Urothelium cell line (cell line): ENCODE measurements around the gene TAS2R39.
A peak's percentile ranks its signal among the peaks of the same experiment; 100 is the strongest.

Source experiments
- DNase-seq: peaks from one replicate; pipeline ENCODE4 v3.0.0; 2011; ENCODE audit warnings: low spot score, mixed read lengths
- FAIRE-seq: peaks from 2 replicates; lab custom pipeline; 2011; peaks lifted over from hg19 to GRCh38; lab: Jason Lieb, UNC

Gene TAS2R39

DNA sequence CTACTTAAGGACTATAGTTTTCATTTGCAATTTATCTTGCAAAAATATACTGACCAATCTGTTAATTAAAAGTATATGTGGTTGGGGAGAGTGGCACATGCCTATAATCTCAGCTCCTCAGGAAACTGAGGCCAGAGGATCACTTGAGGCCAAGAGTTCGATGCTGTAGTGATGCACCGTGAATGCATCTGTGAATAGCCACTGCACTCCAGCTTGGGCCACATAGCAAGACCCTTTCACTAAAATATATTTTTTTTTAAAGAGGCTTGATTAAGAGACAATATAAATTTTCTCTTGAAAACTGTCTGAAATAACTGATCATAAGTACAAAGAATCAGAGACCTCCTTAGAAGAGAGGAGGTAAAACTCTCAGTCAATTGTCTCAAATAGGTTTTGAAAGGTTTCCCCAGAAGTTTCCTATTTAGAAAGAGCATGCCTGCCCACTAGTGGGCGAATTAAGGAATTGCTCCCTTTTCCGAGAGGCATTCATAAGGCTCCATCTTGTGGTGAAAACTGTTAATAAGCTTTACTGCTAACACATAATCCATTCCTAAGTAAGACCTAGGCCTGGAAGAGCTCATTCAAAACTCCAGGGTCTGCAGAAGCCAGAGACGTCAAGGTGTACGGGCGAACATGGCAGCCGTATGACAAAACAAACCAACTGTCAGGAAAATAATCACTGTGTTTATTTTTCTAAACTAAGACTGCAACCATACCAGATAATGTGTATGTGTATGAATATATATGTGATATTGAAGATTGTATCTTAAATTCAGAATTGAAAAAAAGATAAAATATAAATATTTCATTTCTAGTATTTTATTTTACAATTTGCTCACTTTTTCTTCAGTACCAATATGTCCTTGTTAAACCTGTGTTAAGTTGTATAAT, 31.8 kb downstream of the TAS2R39 start:
- DNase-seq (peak; percentile 62), FAIRE-seq (no peak)

DNA sequence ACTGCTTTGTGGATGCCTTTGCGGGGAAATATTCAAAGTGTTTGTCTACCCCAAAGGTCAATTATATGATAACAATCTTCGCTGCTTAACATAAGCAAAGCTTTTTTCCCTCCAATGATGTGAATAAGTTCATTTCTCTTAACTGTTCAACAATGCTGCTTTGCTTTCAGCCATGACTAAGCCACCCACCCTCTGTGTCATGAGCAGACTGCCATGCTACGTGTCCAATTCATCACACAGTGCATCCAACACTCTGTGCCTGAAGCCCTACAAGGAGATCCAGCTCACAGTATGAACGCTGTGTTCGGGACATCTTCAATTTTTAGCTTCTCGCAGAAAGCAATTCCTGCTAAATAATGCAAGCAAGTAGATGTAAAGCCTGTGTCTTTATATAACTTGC, 32.9 kb downstream of the TAS2R39 start:
- DNase-seq, result no peak
- no peak for FAIRE-seq

DNA sequence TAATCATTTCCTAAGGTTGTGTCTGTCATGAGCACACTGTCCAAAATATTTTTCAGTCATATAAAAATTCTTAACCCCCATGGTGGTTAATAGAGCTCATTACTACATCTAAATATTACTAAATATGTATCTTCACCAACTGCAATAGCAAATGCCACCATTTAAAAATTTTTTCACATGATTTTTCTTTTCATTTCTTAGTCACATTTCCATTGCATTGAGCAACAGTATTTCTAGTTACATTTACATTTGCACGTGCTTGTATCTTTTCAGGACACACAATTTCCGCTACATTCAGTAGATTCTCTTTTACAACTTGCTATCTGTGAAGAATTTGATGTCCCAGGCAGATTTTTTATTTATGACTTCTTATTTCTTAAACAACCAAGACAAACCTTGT, 33.5 kb downstream of the TAS2R39 start:
- FAIRE-seq, result no peak
- no peak for DNase-seq

DNA sequence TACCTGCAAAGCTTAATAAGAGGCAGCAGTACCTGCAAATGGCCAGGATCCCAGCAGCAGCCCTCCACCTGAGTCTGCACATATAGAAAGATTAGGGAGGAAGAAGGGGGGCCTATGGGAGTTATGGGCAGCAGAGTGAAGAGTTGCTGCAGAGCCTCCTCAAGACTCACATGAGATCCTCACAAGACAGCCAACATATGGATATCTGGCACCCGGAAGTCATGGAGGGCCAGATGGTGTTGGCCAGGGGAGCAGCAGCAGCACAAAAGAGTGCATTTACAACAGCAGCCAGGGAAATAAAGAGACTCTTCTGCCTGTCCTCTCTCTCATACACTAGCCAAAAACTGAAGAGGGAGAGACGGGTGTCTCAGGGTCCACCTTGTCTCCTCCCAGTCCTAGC, 34.6 kb downstream of the TAS2R39 start:
- FAIRE-seq (no peak), DNase-seq (no peak)

DNA sequence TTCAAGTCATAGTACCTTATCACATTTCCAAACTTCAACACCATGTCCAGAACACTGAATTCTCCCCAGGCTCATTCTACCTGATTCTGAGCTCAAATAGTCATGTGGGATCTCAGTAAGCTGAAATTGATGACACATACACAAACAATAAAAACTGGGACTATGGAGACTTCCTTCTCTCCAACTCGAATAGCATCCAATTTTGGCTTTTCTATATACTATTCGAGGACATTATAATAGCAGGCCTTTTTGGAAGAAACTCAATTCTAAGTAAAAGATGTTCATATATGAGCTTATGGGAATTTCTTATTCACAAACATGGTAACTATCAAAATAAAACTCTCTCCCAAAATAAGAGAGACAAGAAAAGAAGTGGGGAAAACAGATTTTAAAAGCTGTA, 38.1 kb downstream of the TAS2R39 start:
- no peak for DNase-seq
- FAIRE-seq, result no peak

DNA sequence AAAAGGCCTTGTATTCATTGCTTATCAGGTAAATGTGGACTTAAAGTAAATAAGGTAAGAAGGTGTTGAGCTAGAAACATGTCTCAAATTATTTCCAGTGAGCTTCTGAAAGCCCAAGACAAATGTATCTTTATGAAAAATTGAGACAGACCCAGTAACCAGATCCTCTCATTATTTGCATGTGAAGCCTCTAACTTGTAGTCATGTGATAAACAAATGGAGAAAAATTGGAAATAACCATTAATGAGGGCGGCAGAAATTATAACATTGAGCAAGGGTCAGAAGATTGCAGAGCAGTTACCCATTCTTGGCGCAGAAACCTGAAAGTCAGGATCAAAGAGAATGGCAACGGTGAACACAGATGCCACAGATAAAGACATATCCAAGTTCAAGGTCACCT, 38.5 kb downstream of the TAS2R39 start, which contains the start of gene TAS2R40:
TSS of gene TAS2R40 (plus strand) at position 301 of the 400 bp plus-strand sequence. CDS start at position 343, 42 bp downstream.
- FAIRE-seq (no peak), DNase-seq (no peak)

DNA sequence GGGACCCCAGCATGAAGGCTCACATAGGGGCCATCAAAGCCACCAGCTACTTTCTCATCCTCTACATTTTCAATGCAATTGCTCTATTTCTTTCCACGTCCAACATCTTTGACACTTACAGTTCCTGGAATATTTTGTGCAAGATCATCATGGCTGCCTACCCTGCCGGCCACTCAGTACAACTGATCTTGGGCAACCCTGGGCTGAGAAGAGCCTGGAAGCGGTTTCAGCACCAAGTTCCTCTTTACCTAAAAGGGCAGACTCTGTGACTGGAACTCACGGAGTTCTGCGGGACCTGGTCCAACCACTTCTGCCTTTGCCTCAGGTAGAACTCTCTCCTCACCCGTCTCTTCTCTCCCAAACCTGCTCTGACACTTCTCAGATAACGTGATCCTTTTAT, 39.6 kb downstream of the TAS2R39 start:
- FAIRE-seq, result no peak

DNA sequence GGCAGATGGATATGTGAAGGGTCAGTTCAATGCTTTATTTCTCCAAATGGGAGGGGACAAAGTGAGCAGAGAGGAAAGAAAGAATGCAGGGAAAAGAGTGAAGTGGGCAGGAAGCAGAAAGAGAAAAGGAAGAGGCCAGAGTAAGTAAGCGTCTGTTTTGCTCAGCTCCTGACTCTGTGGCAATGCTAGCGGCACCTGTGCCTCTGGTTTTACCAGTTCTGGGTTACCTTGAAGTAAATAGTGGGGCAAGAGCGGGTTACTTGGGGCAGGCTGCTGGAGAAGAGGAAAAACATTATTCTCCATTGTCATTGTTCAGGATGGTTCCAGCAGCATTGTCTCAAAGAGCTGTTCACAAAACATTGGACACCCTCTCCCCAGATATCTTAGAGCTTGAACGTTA, 40.6 kb downstream of the TAS2R39 start:
- DNase-seq (no peak), FAIRE-seq (no peak)

More for the DNA sequence above, 39.6 kb downstream of the TAS2R39 start:
- no peak for DNase-seq

DNA sequence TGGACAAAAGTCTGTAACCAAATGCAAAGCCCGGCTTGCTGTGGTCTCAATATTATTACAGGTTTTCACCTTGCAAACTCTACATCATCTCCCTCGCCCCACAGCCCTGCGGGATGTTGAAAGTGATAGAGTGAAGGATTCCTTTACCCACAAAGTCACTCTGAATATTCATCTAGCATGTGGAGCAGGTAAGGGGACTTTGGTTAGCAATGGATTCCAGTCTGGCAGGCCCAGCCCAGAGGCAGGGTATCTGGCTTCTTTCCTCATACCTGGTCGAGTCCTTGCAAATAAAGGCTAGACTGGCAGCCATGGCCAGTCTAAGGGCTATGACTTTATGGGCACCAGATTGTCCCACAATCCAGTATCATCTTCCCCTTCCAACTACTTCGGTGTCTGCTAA, 41.8 kb downstream of the TAS2R39 start:
- DNase-seq (no peak), FAIRE-seq (no peak)

DNA sequence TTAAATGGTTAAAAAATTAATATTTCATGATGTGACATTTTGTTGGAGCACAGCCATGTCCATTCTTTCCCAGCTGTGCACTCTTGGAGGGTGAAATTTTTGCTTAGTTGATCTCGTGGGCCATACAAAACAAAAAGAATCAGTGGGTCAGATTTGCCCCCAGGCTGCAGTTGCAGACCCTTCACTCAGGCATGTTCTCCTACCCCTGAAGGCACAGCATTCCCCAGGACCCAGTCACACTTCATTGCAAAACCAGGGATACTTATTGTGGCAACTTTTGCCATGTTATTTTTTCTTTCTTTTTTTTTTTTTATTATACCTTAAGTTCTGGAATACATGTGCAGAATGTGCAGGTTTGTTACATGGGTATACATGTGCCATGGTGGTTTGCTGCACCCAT, 44.6 kb downstream of the TAS2R39 start:
- FAIRE-seq (no peak), DNase-seq (no peak)

DNA sequence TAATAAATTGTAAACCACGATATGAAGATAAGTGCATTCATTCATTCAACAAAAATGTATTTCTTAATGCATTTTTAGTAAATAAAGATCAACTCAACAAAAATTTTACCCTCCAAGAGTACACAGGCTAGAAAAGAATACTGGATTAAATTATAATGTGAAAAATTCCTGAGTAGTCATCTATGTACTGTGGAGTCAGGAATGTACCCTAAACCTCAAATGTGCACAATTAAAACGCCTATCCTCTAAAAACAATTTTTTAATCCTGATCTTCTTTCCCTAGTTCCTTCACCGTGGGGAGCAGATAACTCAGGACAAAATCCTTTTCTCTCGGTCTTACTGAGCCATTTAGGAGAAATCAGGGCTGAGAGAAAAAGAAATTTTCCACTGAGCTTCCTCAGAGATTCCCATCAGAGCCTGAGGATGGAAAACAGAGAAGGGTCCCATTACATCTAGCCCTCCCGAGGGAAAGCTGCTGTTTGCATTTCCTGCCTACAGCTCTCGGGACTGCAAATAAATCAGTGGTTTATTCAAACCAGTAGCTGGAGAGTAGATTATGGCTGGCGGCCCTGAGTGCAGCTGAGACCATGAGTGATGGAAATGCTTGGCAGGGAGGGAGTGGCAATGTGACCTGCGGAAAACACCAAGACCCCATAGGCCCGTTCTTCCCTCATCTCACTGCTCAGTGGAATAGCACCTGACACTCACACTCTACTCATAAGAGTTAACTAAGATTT, 46.0 kb downstream of the TAS2R39 start:
- no peak for DNase-seq
- no peak for FAIRE-seq

DNA sequence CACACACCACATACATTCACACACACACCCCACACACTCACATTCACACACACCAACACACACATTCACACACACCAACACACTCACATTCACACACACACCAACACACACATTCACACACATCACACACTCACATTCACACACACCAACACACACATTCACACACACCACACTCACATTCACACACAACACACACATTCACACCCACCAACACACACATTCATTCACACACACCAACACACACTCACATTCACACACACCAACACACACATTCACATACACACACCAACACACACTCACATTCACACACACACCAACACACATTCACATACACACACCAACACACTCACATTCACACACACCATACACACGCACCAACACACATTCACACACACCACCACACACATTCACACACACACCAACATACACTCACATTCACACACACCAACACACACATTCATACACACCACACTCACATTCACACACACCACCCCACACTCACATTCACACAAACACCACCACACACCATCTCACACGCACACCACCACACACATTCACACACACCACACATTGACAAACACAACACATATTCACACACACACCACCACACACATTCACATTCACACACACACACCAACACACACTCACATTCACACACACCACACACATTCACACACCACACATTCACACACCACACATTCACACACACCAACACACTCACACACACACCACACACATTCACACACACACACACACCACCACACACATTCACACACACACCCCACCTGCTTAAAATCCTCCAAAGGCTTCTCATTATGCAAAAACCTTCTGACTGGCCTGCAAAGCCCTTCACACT, 47.6 kb downstream of the TAS2R39 start:
- DNase-seq (no peak), FAIRE-seq (peak; percentile 88)
